MCF 10A (cell line): Measurements from ENCODE around the gene SNX18. TPM values are rescaled to one million over a fixed set of nuclear protein-coding genes. Genes with fewer than 3 reads are reported as not detected.
"Not testable (repeated sequence)": the region's sequence is repeated elsewhere in the genome, so short reads cannot be mapped to it uniquely, and the experiment has no call there.

Experiments
- BruUV-seq: library from RNA; stranded (reverse); fragments of 400-500 nt; replicated peaks from 2 replicates; lab custom pipeline; 2021; lab: Mats Ljungman, UMichigan
- CTCF ChIA-PET: fragments of 300-600 bp; sonication (Branson Sonifier 250); formaldehyde crosslinking; extraction: SDS; loops from one replicate; lab custom pipeline; 2021; ENCODE audit warnings: antibody characterized with exemption, inconsistent platforms; lab: Yijun Ruan, JAX
- POLR2A ChIA-PET: fragments of 300-600, 350-650 bp; sonication (Branson Sonifier 250); formaldehyde crosslinking; extraction: SDS; loops from one replicate; lab custom pipeline; 2020; ENCODE audit warnings: antibody characterized with exemption, inconsistent platforms; lab: Yijun Ruan, JAX
- DNase-seq: peaks from one replicate; pipeline ENCODE4 v3.0.0-alpha.2; 2018; ENCODE audit not compliant: unreplicated experiment
- H3K27ac Mint-ChIP-seq: one replicate; pipeline ENCODE4 v1.8.0; 2022; ENCODE audit warnings: mild to moderate bottlenecking, low read depth, mixed read lengths; ENCODE audit not compliant: unreplicated experiment
- H3K27me3 Mint-ChIP-seq: one replicate; pipeline ENCODE4 v1.8.0; 2022; ENCODE audit warnings: mixed read lengths; ENCODE audit not compliant: insufficient read depth, unreplicated experiment
- H3K36me3 Mint-ChIP-seq: one replicate; pipeline ENCODE4 v1.8.0; 2022; ENCODE audit warnings: mild to moderate bottlenecking, moderate library complexity, mixed read lengths; ENCODE audit not compliant: insufficient read depth, unreplicated experiment
- H3K4me1 Mint-ChIP-seq: one replicate; pipeline ENCODE4 v1.8.0; 2022; ENCODE audit warnings: mixed read lengths; ENCODE audit not compliant: insufficient read depth, unreplicated experiment
- H3K4me3 Mint-ChIP-seq: one replicate; pipeline ENCODE4 v1.8.0; 2022; ENCODE audit warnings: mild to moderate bottlenecking, moderate library complexity, mixed read lengths; ENCODE audit not compliant: unreplicated experiment
- H3K9me3 Mint-ChIP-seq: one replicate; pipeline ENCODE4 v1.8.0; 2022; ENCODE audit warnings: mixed read lengths; ENCODE audit not compliant: unreplicated experiment
- intact Hi-C: fragments of 100-400 bp; cut with micrococcal nuclease; formaldehyde crosslinking; loops from 2 replicates; pipeline ENCODE4 v1.14.1; 2022
- total RNA-seq: library from RNA; stranded (reverse); gene quantifications from 2 replicates; pipeline ENCODE4 v1.2.3, GENCODE V29; 2022
- TF ChIP-seq, protein P1 (sequence below): fragments of 200-600 bp; IDR thresholded peaks from one replicate; pipeline ENCODE4 v1.8.0; 2022; ENCODE audit warnings: antibody characterized with exemption, mild to moderate bottlenecking; ENCODE audit not compliant: unreplicated experiment

SNX18 gene
- total RNA-seq, 1 experiment from 2014 or later, result 10.0 TPM

DNA sequence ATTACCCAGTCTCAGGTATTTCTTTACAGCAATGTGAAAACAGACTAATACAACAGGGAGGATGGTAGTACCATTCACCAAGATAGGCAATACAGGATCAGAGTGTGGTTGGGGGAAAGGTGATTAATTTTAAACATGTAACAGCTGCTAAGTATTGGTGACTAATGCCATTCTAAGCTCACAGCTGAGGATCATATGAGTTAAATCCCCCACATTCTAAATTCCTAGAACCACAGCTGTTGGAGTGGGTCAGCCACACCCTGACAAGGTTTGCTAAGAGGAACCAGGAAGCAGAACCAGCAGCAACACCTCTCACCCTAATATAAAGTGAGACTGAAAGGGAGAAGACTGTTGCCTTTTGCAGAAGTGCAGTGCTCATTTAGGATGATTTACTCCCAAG, 37.3 kb upstream of the SNX18 start:
- POLR2A ChIA-PET, result no interaction called here
- Mint-ChIP-seq H3K27me3 (no peaks in the 10 kb centered on the region), H3K4me1 (no peaks in the 10 kb centered on the region)

DNA sequence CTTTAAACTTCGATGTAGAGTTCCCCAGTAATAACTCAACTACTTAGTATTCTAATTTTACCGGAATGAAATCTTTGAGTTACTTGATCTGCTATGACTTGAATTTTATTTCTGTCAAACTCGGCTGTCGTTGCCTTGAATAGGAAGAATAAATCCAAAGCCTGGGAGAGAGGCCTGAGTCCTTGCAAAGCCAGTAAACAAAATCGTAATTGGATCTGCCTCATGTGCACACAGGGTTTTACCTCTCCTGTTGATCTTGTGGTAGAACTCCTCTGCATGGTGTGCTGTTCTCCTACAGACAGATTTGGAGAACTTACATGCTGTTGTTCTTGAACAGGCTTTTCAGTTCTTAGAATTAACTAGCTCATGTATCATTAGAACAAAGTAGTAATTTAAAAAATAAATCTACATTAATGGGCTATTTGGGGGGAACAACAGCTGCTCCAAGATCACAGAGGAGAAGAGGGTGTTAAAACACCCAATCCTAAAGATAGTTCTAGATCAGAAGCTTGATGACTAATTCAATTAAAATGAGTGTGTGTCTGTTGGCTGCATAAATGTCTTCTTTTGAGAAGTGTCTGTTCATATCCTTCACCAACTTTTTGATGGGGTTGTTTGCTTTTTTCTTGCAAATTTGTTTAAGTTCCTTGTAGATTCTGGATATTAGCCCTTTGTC, 33.2 kb upstream of the SNX18 start:
- H3K4me1 Mint-ChIP-seq, result no peaks in the 10 kb centered on the region

More for the DNA sequence above, 37.3 kb upstream of the SNX18 start:
- DNase-seq, result no peak
- TF ChIP-seq, protein P1, sequence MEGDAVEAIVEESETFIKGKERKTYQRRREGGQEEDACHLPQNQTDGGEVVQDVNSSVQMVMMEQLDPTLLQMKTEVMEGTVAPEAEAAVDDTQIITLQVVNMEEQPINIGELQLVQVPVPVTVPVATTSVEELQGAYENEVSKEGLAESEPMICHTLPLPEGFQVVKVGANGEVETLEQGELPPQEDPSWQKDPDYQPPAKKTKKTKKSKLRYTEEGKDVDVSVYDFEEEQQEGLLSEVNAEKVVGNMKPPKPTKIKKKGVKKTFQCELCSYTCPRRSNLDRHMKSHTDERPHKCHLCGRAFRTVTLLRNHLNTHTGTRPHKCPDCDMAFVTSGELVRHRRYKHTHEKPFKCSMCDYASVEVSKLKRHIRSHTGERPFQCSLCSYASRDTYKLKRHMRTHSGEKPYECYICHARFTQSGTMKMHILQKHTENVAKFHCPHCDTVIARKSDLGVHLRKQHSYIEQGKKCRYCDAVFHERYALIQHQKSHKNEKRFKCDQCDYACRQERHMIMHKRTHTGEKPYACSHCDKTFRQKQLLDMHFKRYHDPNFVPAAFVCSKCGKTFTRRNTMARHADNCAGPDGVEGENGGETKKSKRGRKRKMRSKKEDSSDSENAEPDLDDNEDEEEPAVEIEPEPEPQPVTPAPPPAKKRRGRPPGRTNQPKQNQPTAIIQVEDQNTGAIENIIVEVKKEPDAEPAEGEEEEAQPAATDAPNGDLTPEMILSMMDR, result no peak
- no TSS peak for BruUV-seq
- CTCF ChIA-PET, result interaction anchor here (0.6 to 3.5 kb wide), 5 partner anchors 9 to 619 kb away, joined by 3 to 22 read pairs (median 4); no protein-coding TSS in a partner anchor
- no peaks in the 10 kb centered on the region for H3K9me3 Mint-ChIP-seq
- H3K36me3 Mint-ChIP-seq, result no peaks in the 10 kb centered on the region
- no peak overlapping the region for H3K4me3 Mint-ChIP-seq
- intact Hi-C loops, result no loop called here
- no peak overlapping the region for H3K27ac Mint-ChIP-seq

DNA sequence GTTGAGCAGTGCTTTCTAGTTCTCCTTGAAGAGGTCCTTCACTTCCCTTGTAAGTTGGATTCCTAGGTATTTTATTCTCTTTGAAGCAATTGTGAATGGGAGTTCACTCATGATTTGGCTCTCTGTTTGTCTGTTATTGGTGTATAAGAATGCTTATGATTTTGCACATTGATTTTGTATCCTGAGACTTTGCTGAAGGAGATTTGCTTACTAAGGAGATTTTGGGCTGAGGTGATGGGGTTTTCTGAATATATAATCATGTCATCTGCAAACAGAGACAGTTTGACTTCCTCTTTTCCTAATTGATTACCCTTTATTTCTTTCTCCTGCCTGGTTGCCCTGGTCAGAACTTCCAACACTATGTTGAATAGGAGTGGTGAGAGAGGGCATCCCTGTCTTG, 31.9 kb upstream of the SNX18 start:
- POLR2A ChIA-PET, H3K27ac Mint-ChIP-seq, H3K4me3 Mint-ChIP-seq, DNase-seq, H3K9me3 Mint-ChIP-seq, H3K36me3 Mint-ChIP-seq, H3K4me1 Mint-ChIP-seq, H3K27me3 Mint-ChIP-seq, BruUV-seq, intact Hi-C loops: not testable (repeated sequence)
- CTCF ChIA-PET, result interaction anchor here (0.7 to 2.6 kb wide), 2 partner anchors 27 to 242 kb away, joined by 4 to 10 read pairs; no protein-coding TSS in a partner anchor

More for the DNA sequence above, 33.2 kb upstream of the SNX18 start:
- BruUV-seq, result no TSS peak
- Mint-ChIP-seq H3K36me3 (no peaks in the 10 kb centered on the region), H3K27me3 (no peaks in the 10 kb centered on the region), H3K4me3 (no peak overlapping the region), H3K27ac (no peak overlapping the region), H3K9me3 (no peaks in the 10 kb centered on the region)
- ChIA-PET POLR2A (interaction anchor here (0.7 kb wide), 1 partner anchor 50 kb away, joined by 3 read pairs; no protein-coding TSS in a partner anchor), CTCF (interaction anchor here (0.6 to 2.6 kb wide), 4 partner anchors 28 to 241 kb away, joined by 3 to 10 read pairs (median 4); no protein-coding TSS in a partner anchor)
- intact Hi-C loops, result no loop called here
- no peak for DNase-seq
- TF ChIP-seq, protein P1, result no peak

DNA sequence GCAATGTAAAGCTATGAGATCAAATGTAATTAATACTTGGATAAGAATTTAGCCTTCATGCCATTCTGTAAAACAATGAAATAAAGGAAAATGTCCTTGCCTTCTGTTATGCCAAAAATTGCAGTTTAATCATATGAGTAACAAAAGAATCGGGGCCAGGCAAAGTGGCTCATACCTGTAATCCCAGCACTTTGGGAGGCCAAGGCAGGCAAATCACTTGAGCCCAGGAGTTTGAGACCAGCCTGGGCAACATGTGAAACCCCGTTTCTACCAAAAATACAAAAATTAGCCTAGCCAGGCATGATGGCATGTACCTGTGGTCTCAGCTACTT, 27.9 kb upstream of the SNX18 start:
- not testable (repeated sequence) for BruUV-seq, H3K9me3 Mint-ChIP-seq, H3K4me1 Mint-ChIP-seq, H3K27ac Mint-ChIP-seq, H3K36me3 Mint-ChIP-seq, DNase-seq, H3K4me3 Mint-ChIP-seq, H3K27me3 Mint-ChIP-seq
- CTCF ChIA-PET, result interaction anchor here (0.6 to 7.0 kb wide), 70 partner anchors 9 to 1401 kb away, joined by 3 to 134 read pairs (median 5); partner anchors contain the start of genes ARL15 and HSPB3
- POLR2A ChIA-PET, result interaction anchor here (0.8 to 3.3 kb wide), 10 partner anchors 32 to 245 kb away, joined by 3 to 37 read pairs (median 5); partner anchors contain the start of gene ARL15
- intact Hi-C loops, result loop anchor here (1.0 to 2.0 kb wide), 4 partner anchors 46 to 246 kb away; partner anchors contain the start of gene ARL15

DNA sequence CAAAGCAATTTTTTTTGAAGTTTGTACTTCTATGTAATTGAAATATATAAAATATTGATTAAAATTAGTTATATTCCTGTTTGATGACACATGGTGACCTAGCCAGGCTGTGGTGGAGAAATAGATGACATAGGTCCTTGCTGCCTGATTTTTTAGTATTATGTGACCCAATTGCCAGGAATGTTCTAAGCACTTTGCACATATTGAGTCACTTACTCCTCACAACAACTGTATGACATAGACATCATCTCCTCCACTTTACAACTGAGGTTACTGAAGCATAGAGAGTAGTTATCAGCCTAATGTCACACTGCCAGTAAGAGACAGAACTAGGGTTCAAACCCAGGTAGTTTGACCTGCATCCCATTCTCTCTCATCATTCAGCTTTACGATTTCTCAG, 26.2 kb upstream of the SNX18 start:
- Mint-ChIP-seq H3K27me3 (no peaks in the 10 kb centered on the region), H3K4me1 (no peaks in the 10 kb centered on the region), H3K9me3 (no peaks in the 10 kb centered on the region), H3K36me3 (no peaks in the 10 kb centered on the region), H3K4me3 (no peak overlapping the region), H3K27ac (no peak overlapping the region)
- ChIA-PET POLR2A (interaction anchor here (1.4 kb wide), 1 partner anchor 183 kb away, joined by 3 read pairs; no protein-coding TSS in a partner anchor), CTCF (interaction anchor here (0.6 to 7.0 kb wide), 11 partner anchors 11 to 404 kb away, joined by 3 to 134 read pairs (median 8); partner anchors contain the start of gene HSPB3)
- BruUV-seq, result no TSS peak
- intact Hi-C loops, result no loop called here
- no peak for DNase-seq
- TF ChIP-seq, protein P1, result no peak
